Measurements from ENCODE around the gene SNIP1.
"Not testable (repeated sequence)": the region's sequence is repeated elsewhere in the genome, so short reads cannot be mapped to it uniquely, and the experiment has no call there.

SNIP1 gene

DNA sequence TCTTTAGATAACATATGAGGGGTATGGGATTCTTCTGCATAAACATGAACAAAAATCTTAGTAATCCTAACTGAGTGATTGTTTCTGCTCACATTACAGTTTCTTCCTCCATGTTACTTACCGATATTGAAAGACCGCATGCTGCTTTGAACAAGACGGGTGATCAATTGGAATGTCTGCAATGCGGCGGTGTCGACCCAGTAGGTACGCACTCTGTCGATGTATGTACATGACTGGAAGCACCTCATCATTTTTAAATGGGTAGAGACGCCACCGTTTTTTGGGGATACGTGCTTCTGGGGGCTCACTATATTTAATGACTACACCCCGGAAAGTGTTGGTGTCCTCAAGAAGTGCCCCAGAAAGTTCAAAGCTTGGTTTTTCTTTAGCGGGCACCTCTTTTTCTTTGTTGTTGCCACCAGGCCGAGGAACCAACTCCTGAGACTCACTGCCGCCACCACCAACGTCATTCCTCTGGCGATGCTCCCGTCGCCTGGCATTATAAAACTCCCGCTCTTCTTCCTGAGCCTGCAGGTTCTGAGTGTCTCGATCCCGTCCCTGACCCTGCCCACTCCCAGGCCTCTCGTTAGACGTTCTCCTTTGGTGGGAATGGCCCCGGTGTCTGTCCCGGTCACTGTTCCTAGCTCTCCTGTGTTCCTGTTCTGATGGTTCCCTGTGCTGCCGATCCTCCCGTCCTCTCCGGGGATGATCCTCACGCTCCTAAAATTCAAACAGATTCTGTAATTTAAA is 13.9 kb downstream of the SNIP1 start:
- no peak overlapping the region for H3K4me2 ChIP-seq (ENCODE audit: low read length)

GRCh38 chr1:37539154-37539553 is 14.9 kb downstream of the SNIP1 start:
- not testable (repeated sequence) for H4K20me1 ChIP-seq (ENCODE audit: insufficient read depth, low read length); H3K27ac ChIP-seq (ENCODE audit: low read length); H2AFZ ChIP-seq (ENCODE audit: low read depth, low read length); H3K4me3 ChIP-seq (ENCODE audit: low read length); H3K9me3 ChIP-seq (ENCODE audit: insufficient read depth, low read length); H3K9ac ChIP-seq (ENCODE audit: low read length); H3K27me3 ChIP-seq (ENCODE audit: low read depth, low read length); H3K4me1 ChIP-seq (ENCODE audit: low read length); H3K79me2 ChIP-seq (ENCODE audit: low read length); H3K4me2 ChIP-seq (ENCODE audit: low read length)
- peaks cover 13% of the 10 kb centered on the region for H3K36me3 ChIP-seq (replicated peaks; ENCODE audit: low read depth, low read length)

More for the DNA sequence above, 13.9 kb downstream of the SNIP1 start:
- no peaks in the 10 kb centered on the region for H3K27me3 ChIP-seq (ENCODE audit: low read depth, low read length)
- no peak overlapping the region for H3K27ac ChIP-seq (ENCODE audit: low read length)
- H3K9ac ChIP-seq (ENCODE audit: low read length), result no peak overlapping the region
- H3K4me1 ChIP-seq (ENCODE audit: low read length), result no peaks in the 10 kb centered on the region
- H4K20me1 ChIP-seq (ENCODE audit: insufficient read depth, low read length), result no peaks in the 10 kb centered on the region
- no peak overlapping the region for H3K4me3 ChIP-seq (ENCODE audit: low read length)
- no peak for TF ChIP-seq EZH2phosphoT487 (IDR thresholded peaks at IDR 0.05; ENCODE audit: low read depth)
- TF ChIP-seq, protein P1, sequence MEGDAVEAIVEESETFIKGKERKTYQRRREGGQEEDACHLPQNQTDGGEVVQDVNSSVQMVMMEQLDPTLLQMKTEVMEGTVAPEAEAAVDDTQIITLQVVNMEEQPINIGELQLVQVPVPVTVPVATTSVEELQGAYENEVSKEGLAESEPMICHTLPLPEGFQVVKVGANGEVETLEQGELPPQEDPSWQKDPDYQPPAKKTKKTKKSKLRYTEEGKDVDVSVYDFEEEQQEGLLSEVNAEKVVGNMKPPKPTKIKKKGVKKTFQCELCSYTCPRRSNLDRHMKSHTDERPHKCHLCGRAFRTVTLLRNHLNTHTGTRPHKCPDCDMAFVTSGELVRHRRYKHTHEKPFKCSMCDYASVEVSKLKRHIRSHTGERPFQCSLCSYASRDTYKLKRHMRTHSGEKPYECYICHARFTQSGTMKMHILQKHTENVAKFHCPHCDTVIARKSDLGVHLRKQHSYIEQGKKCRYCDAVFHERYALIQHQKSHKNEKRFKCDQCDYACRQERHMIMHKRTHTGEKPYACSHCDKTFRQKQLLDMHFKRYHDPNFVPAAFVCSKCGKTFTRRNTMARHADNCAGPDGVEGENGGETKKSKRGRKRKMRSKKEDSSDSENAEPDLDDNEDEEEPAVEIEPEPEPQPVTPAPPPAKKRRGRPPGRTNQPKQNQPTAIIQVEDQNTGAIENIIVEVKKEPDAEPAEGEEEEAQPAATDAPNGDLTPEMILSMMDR (IDR thresholded peaks at IDR 0.05; ENCODE audit: low read depth, low read length), result no peak
- H3K79me2 ChIP-seq (ENCODE audit: low read length), result no peaks in the 10 kb centered on the region
- H2AFZ ChIP-seq (ENCODE audit: low read depth, low read length), result no peak overlapping the region
- H3K36me3 ChIP-seq (replicated peaks; ENCODE audit: low read depth, low read length), result peaks cover 13% of the 10 kb centered on the region
- no peaks in the 10 kb centered on the region for H3K9me3 ChIP-seq (ENCODE audit: insufficient read depth, low read length)

DNA sequence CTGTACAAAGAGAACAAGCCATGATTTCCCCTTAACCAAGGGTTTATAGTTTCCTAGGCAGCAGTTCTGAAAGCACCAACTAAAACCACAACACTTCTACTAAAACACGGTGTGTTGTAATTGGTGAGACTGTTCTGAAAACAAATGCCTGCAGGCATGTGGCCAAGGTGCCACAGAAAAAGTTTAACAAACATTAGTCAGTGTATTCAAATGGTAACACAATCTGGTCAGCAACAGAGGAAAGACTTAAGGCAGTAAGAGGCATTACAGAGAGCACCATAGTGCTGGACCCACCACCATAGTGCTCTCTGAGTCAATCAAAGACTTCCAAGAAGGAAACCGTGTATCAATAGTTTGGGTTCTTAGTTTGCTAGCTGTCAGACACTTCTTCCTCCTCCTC is 16.7 kb downstream of the SNIP1 start:
- Histone ChIP-seq H3K9me3 (ENCODE audit: insufficient read depth, low read length) (no peaks in the 10 kb centered on the region), H3K27ac (ENCODE audit: low read length) (no peak overlapping the region), H3K36me3 (replicated peaks; ENCODE audit: low read depth, low read length) (peaks cover 13% of the 10 kb centered on the region)

DNA sequence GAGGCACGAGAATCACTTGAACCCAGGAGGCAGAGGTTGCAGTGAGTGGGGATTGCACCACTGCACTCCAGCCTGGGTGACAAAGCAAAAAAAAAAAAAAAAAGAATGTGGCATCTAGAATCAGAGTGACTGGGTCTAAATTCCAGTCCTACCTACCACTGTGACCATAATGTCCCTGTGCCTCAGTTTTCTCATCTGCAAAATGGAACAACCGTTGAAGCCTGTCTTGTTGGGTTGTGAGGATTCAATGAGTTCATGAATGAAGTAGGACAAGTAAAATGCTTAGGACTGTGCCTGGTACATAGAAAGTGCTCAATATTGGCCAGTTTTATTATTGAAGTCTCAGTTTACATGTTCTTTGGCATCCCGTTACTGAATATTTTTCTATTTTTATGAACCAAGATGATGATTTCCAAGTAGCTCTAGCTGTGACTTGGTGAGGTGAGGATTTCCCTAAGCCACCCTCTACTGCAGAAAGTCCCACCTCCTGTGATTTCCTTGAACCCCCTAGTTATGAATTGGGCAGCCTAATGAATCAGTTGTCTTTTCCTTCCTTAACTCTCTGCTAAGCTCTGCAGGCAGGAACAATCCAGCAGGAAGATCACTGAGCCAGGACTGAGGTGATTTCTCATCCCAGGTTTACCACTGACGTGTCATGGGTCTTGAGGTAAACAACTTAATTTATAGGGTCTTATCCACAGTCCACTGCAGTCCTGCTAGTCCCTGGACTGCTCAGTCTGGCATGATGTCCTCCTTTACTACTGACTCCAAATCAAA is 20.6 kb downstream of the SNIP1 start:
- Histone ChIP-seq H3K9ac (ENCODE audit: low read length) (no peak overlapping the region), H3K4me1 (ENCODE audit: low read length) (no peaks in the 10 kb centered on the region), H3K79me2 (ENCODE audit: low read length) (no peaks in the 10 kb centered on the region), H3K4me2 (ENCODE audit: low read length) (no peak overlapping the region), H2AFZ (ENCODE audit: low read depth, low read length) (no peak overlapping the region), H3K4me3 (ENCODE audit: low read length) (no peak overlapping the region), H3K27ac (ENCODE audit: low read length) (no peak overlapping the region), H3K9me3 (ENCODE audit: insufficient read depth, low read length) (no peaks in the 10 kb centered on the region), H4K20me1 (ENCODE audit: insufficient read depth, low read length) (no peaks in the 10 kb centered on the region), H3K36me3 (replicated peaks; ENCODE audit: low read depth, low read length) (peaks cover 13% of the 10 kb centered on the region), H3K27me3 (ENCODE audit: low read depth, low read length) (no peaks in the 10 kb centered on the region)
- TF ChIP-seq, protein P1 (IDR thresholded peaks at IDR 0.05; ENCODE audit: low read depth, low read length), result no peak
- no peak for TF ChIP-seq EZH2phosphoT487 (IDR thresholded peaks at IDR 0.05; ENCODE audit: low read depth)

More for the DNA sequence above, 16.7 kb downstream of the SNIP1 start:
- no peak overlapping the region for H3K9ac ChIP-seq (ENCODE audit: low read length)
- no peaks in the 10 kb centered on the region for H3K27me3 ChIP-seq (ENCODE audit: low read depth, low read length)
- no peaks in the 10 kb centered on the region for H4K20me1 ChIP-seq (ENCODE audit: insufficient read depth, low read length)
- no peak overlapping the region for H2AFZ ChIP-seq (ENCODE audit: low read depth, low read length)
- H3K4me3 ChIP-seq (ENCODE audit: low read length), result no peak overlapping the region
- no peak overlapping the region for H3K4me2 ChIP-seq (ENCODE audit: low read length)
- H3K79me2 ChIP-seq (ENCODE audit: low read length), result no peaks in the 10 kb centered on the region
- TF ChIP-seq EZH2phosphoT487 (IDR thresholded peaks at IDR 0.05; ENCODE audit: low read depth), result no peak
- TF ChIP-seq, protein P1 (IDR thresholded peaks at IDR 0.05; ENCODE audit: low read depth, low read length), result no peak
- no peaks in the 10 kb centered on the region for H3K4me1 ChIP-seq (ENCODE audit: low read length)

DNA sequence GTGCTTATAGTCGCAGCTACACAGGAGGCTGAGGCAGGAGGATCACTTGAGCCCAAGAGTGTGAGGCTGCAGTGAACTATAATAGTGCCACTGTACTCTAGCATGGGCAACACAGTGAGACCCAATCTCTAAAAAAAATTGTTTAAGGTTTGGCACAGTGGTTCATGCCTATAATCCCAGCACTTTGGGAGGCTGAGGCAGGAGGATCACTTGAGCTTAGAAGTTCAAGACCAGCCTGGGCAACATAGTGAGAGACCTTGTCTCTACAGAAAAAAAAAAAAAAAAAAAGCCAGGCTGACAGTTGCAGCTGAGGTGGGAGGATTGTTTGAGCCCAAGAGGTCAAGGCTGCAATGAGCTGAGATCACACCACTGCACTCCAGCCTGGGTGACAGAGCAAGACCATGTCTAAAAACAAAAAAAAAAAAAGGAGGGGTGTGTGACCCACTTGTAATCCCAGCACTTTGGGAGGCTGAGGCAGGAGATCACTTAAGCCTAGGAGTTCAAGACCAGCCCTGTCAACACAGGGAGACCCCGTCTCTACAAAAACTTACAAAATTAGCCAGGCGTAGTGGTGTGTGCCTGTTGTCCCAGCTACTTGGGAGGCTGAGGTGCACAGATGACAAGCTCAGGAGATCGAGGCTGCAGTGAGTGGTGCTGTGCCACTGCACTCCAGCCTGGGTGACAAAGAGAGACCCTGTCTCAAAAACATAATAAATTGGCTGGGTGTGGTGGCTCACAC is 21.5 kb downstream of the SNIP1 start:
- H4K20me1 ChIP-seq (ENCODE audit: insufficient read depth, low read length); H3K27ac ChIP-seq (ENCODE audit: low read length); H3K9me3 ChIP-seq (ENCODE audit: insufficient read depth, low read length); H3K79me2 ChIP-seq (ENCODE audit: low read length); H3K9ac ChIP-seq (ENCODE audit: low read length); H2AFZ ChIP-seq (ENCODE audit: low read depth, low read length); H3K4me1 ChIP-seq (ENCODE audit: low read length); H3K27me3 ChIP-seq (ENCODE audit: low read depth, low read length); H3K4me2 ChIP-seq (ENCODE audit: low read length); H3K4me3 ChIP-seq (ENCODE audit: low read length); H3K36me3 ChIP-seq (replicated peaks; ENCODE audit: low read depth, low read length): not testable (repeated sequence)

DNA sequence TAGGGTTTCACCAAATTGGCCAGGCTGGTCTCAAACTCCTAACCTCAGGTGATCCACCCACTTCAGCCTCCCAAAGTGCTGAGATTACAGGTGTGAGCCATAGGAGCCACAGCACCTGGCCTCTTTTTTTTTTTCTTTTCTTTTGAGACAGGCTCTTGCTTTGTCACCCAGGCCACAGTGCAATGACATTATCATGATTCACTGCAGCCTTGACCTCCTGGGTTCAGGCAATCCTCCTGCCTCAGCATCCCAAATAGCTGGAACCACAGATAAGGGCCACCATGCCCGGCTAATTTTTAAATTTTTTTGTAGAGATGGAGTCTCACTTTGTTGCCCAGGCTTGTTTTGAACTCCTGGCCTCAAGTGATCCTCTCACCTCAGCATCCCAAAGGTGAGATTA is 24.2 kb downstream of the SNIP1 start:
- H3K27me3 ChIP-seq (ENCODE audit: low read depth, low read length); H2AFZ ChIP-seq (ENCODE audit: low read depth, low read length); H3K4me2 ChIP-seq (ENCODE audit: low read length); H3K36me3 ChIP-seq (replicated peaks; ENCODE audit: low read depth, low read length); H3K9ac ChIP-seq (ENCODE audit: low read length); H3K27ac ChIP-seq (ENCODE audit: low read length); H4K20me1 ChIP-seq (ENCODE audit: insufficient read depth, low read length); H3K4me1 ChIP-seq (ENCODE audit: low read length); H3K79me2 ChIP-seq (ENCODE audit: low read length); H3K9me3 ChIP-seq (ENCODE audit: insufficient read depth, low read length); H3K4me3 ChIP-seq (ENCODE audit: low read length): not testable (repeated sequence)

All from OCI-LY3 (cell line).